Prostate gland (tissue), 2 donors: Measurements from ENCODE around the gene CNTN4.

Experiments used
- POLR2A ChIP-seq: fragments of 450-650 bp; IDR thresholded peaks from one replicate; pipeline ENCODE4 v1.6.1; 2016; ENCODE audit warnings: antibody characterized with exemption, mild to moderate bottlenecking
- POLR2AphosphoS5 ChIP-seq: sonication (generic); formaldehyde crosslinking; IDR thresholded peaks from one replicate; pipeline ENCODE4 v1.6.1; 2017; ENCODE audit warnings: antibody characterized with exemption
- TF ChIP-seq, protein P1 (sequence below), 4 experiments: fragments of 200-600 bp in 2 of 4; fragments of 450-650 bp in 2 of 4; sonication (generic) in 2 of 4; IDR thresholded peaks; 1 replicate in 3 of 4; 2 replicates in 1 of 4; pipeline ENCODE4 v1.5.1; 2016 to 2019; ENCODE audit warnings: antibody characterized with exemption in 4 of 4, mild to moderate bottlenecking in 2 of 4, moderate library complexity in 2 of 4

DNA sequence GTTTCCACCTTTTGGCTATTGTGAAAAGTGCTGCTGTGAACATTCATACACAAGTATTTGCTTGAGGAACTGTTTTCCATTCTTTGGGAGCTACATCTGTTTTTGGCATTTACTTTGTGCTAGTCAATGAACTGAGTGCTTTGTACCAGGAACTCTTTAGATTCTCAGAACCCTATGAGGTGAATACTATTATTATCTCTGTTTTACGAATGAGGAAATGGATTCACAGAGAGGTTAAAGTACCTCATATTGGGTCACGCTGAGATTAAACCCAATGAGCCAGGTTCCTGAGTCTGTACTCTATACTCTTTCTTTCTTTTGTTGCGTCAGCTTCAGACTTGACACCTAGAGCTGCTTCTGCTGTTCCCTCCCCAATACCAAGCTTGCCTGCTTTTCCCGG, 358.1 kb downstream of the CNTN4 start:
- TF ChIP-seq, protein P1, sequence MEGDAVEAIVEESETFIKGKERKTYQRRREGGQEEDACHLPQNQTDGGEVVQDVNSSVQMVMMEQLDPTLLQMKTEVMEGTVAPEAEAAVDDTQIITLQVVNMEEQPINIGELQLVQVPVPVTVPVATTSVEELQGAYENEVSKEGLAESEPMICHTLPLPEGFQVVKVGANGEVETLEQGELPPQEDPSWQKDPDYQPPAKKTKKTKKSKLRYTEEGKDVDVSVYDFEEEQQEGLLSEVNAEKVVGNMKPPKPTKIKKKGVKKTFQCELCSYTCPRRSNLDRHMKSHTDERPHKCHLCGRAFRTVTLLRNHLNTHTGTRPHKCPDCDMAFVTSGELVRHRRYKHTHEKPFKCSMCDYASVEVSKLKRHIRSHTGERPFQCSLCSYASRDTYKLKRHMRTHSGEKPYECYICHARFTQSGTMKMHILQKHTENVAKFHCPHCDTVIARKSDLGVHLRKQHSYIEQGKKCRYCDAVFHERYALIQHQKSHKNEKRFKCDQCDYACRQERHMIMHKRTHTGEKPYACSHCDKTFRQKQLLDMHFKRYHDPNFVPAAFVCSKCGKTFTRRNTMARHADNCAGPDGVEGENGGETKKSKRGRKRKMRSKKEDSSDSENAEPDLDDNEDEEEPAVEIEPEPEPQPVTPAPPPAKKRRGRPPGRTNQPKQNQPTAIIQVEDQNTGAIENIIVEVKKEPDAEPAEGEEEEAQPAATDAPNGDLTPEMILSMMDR (IDR thresholded peaks at IDR 0.05) = no peak
- TF ChIP-seq POLR2AphosphoS5 (no peak), POLR2A (no peak)
